Amygdala (tissue), 56 donors: Measurements from ENCODE around the gene FAM228B.
"Not testable (repeated sequence)": the region's sequence is repeated elsewhere in the genome, so short reads cannot be mapped to it uniquely, and the experiment has no call there.

Experiments used
- DNase-seq, 56 donors: peaks; one replicate each; lab custom pipeline; 2025; lab: John Stamatoyannopoulos, UW

Gene FAM228B

GRCh38 chr2:24101992-24102391, 21.3 kb upstream of the FAM228B start:
- no peak for DNase-seq

- DNase-seq = no peak
These were observed 20.6 kb upstream of the FAM228B start for GRCh38 chr2:24102677-24103076.

GRCh38 chr2:24104110-24104650, 19.1 kb upstream of the FAM228B start:
- no peak for DNase-seq

GRCh38 chr2:24104906-24105305, 18.4 kb upstream of the FAM228B start:
- no peak for DNase-seq

- DNase-seq = no peak
These were observed 17.5 kb upstream of the FAM228B start for GRCh38 chr2:24105816-24106215.

- DNase-seq = no peak
These were observed 16.5 kb upstream of the FAM228B start for GRCh38 chr2:24106786-24107185.

GRCh38 chr2:24107336-24107735, 15.9 kb upstream of the FAM228B start:
- no peak for DNase-seq

GRCh38 chr2:24109431-24109830, 13.8 kb upstream of the FAM228B start:
- not testable (repeated sequence) for DNase-seq

- DNase-seq = no peak
These were observed 12.5 kb upstream of the FAM228B start for GRCh38 chr2:24110660-24111303.

GRCh38 chr2:24111407-24111901, 11.8 kb upstream of the FAM228B start:
- no peak for DNase-seq

- no peak for DNase-seq
These were observed 8.2 kb upstream of the FAM228B start for GRCh38 chr2:24115057-24115456.

GRCh38 chr2:24117902-24118301, 5.4 kb upstream of the FAM228B start:
- DNase-seq = no peak

- DNase-seq = no peak
These were observed 2.2 kb upstream of the FAM228B start for GRCh38 chr2:24121066-24121465.

- DNase-seq = no peak
These were observed 1.8 kb upstream of the FAM228B start for GRCh38 chr2:24121469-24121868.

- no peak for DNase-seq
These were observed 689 bp upstream of the FAM228B start for GRCh38 chr2:24122366-24123194.

GRCh38 chr2:24123922-24124580, 782 bp downstream of the FAM228B start:
- peak in 17 of 56 donors; percentile 5 to 79 (median 52) for DNase-seq

GRCh38 chr2:24125956-24126355, 2.7 kb downstream of the FAM228B start:
- no peak for DNase-seq

- no peak for DNase-seq
These were observed 9.3 kb downstream of the FAM228B start for GRCh38 chr2:24132543-24132942.

- DNase-seq = not testable (repeated sequence)
These were observed 17.0 kb downstream of the FAM228B start for GRCh38 chr2:24140305-24140704.

GRCh38 chr2:24147364-24147763, 24.1 kb downstream of the FAM228B start:
- DNase-seq = no peak
